Transverse colon (tissue), 4 donors: ENCODE results near the gene GPC6. TPM values are rescaled to one million over a fixed set of nuclear protein-coding genes. Genes with fewer than 3 reads are reported as not detected.

Experiments
- DNase-seq: peaks from one replicate; pipeline ENCODE4 v3.0.0-alpha.2; 2019
- H3K27ac ChIP-seq, 4 donors: fragments of 200-600 bp; sonication (generic); 2 replicates each; pipeline ENCODE4 v1.5.1; 2016 to 2018; ENCODE audit warnings: inconsistent platforms in 4 of 4
- H3K27me3 ChIP-seq: fragments of 200-600 bp; sonication (generic); 2 replicates; pipeline ENCODE4 v1.5.1; 2017; ENCODE audit warnings: inconsistent platforms
- H3K36me3 ChIP-seq, 4 donors: fragments of 200-600 bp; sonication (generic); 2 replicates each; pipeline ENCODE4 v1.5.1; 2017 to 2019; ENCODE audit warnings: inconsistent platforms in 4 of 4
- H3K4me1 ChIP-seq, 4 donors: fragments of 200-600 bp; sonication (generic); 2 replicates each; pipeline ENCODE4 v1.5.1; 2017 to 2020; ENCODE audit warnings: inconsistent platforms in 4 of 4
- H3K4me3 ChIP-seq, 4 donors: fragments of 200-600 bp; sonication (generic); 1 replicate in 1 of 4; 2 replicates in 3 of 4; pipeline versions ENCODE4 v1.5.1 to v1.6.1; 2017 to 2019; ENCODE audit warnings: inconsistent platforms in 4 of 4
- H3K9me3 ChIP-seq, 2 donors: fragments of 200-600 bp; sonication (generic); 2 replicates each; pipeline ENCODE4 v1.5.1; 2017 to 2019; ENCODE audit warnings: inconsistent platforms in 2 of 2
- CTCF ChIP-seq, 5 experiments: fragments of 200-600 bp in 3 of 5; fragments of 450-650 bp in 2 of 5; sonication (generic) in 3 of 5; IDR thresholded peaks; 1 replicate in 2 of 5; 2 replicates in 3 of 5; pipeline ENCODE4 v1.5.1; 2016 to 2017; ENCODE audit warnings: antibody characterized with exemption in 5 of 5, inconsistent platforms in 3 of 5, mild to moderate bottlenecking in 2 of 5, moderate library complexity in 1 of 5
- EP300 ChIP-seq: sonication (generic); formaldehyde crosslinking; IDR thresholded peaks from one replicate; pipeline ENCODE4 v1.6.1; 2017; ENCODE audit warnings: antibody characterized with exemption, low read depth
- POLR2A ChIP-seq: fragments of 450-650 bp; IDR thresholded peaks from one replicate; pipeline ENCODE4 v1.6.1; 2016; ENCODE audit warnings: antibody characterized with exemption, mild to moderate bottlenecking, moderate library complexity
- POLR2AphosphoS5 ChIP-seq, 3 donors: sonication (generic); formaldehyde crosslinking; IDR thresholded peaks; one replicate each; pipeline ENCODE4 v1.6.1; 2016; ENCODE audit warnings: antibody characterized with exemption in 3 of 3
- WGBS, 2 donors: methylation state at CpG; one replicate each; pipeline ENCODE4 v1.1.5; 2018; ENCODE audit warnings: low coverage in 1 of 2; 5-methylcytosine and 5-hydroxymethylcytosine counted together
- in situ Hi-C, 4 donors: fragments of 200-750 bp; cut with MboI; loops; one replicate each; pipeline versions ENCODE4 v1.15.0 to v1.15.1; 2017; ENCODE audit warnings: low sequenced_read_pairs in 3 of 4, low pct_ligation_motif_present in 1 of 4, low pct_unique_long_range_greater_than_20kb in 1 of 4
- intact Hi-C: fragments of 100-400 bp; cut with DNase I; formaldehyde crosslinking; loops from one replicate; pipeline ENCODE4 v1.15.1; 2023; ENCODE audit warnings: low total_unique reads
- total RNA-seq, 4 donors: library from RNA; depleted of rRNA; stranded (reverse); fragments of >200 nt; gene quantifications; one replicate each; pipeline ENCODE4 v1.1.0, GENCODE V29; 2016

GPC6 gene
- total RNA-seq, 4 donors from 2014 or later: 0.75 to 5.7 (median 4.0) TPM

- 90 to 100% methylated on average over 1 of the region's 1 CpG for WGBS, 2 donors
- in situ Hi-C loops: no loop called here
- H3K27ac ChIP-seq: no peak overlapping the region
- DNase-seq: no peak
- H3K4me1 ChIP-seq: no peaks in the 10 kb centered on the region
- H3K9me3 ChIP-seq: no peaks in the 10 kb centered on the region
- no peak for TF ChIP-seq POLR2AphosphoS5 (IDR thresholded peaks at IDR 0.05)
- no peak for TF ChIP-seq CTCF (IDR thresholded peaks at IDR 0.05)
- TF ChIP-seq POLR2A: no peak
- no peak for TF ChIP-seq EP300
- no peaks in the 10 kb centered on the region for H3K36me3 ChIP-seq
- no peak overlapping the region for H3K4me3 ChIP-seq
- H3K27me3 ChIP-seq: no peaks in the 10 kb centered on the region
- intact Hi-C loops: no loop called here
Measured at GRCh38 chr13:94139393-94139995, 912.9 kb downstream of the GPC6 start.

- WGBS, 2 donors: 81 to 83% methylated on average over 2 of the region's 2 CpGs
- in situ Hi-C loops: no loop called here
- Histone ChIP-seq H3K9me3 (no peaks in the 10 kb centered on the region), H3K27me3 (no peaks in the 10 kb centered on the region), H3K36me3 (no peaks in the 10 kb centered on the region), H3K4me1 (no peaks in the 10 kb centered on the region), H3K27ac (no peak overlapping the region), H3K4me3 (no peak overlapping the region)
- intact Hi-C loops: no loop called here
- TF ChIP-seq EP300 (no peak), POLR2AphosphoS5 (IDR thresholded peaks at IDR 0.05) (no peak), POLR2A (no peak), CTCF (IDR thresholded peaks at IDR 0.05) (no peak)
- no peak for DNase-seq
Measured at GRCh38 chr13:94140027-94140426, 913.4 kb downstream of the GPC6 start.

GRCh38 chr13:94140511-94140910, 913.9 kb downstream of the GPC6 start:
- intact Hi-C loops: no loop called here
- no peak for DNase-seq
- WGBS, 2 donors: 39 to 83% methylated on average over 1 to 2 of the region's 2 CpGs
- TF ChIP-seq EP300 (no peak), POLR2AphosphoS5 (IDR thresholded peaks at IDR 0.05) (no peak), POLR2A (no peak), CTCF (IDR thresholded peaks at IDR 0.05) (no peak)
- no peaks in the 10 kb centered on the region for H3K36me3 ChIP-seq
- H3K9me3 ChIP-seq: no peaks in the 10 kb centered on the region
- H3K4me1 ChIP-seq: no peaks in the 10 kb centered on the region
- H3K27me3 ChIP-seq: no peaks in the 10 kb centered on the region
- no peak overlapping the region for H3K4me3 ChIP-seq
- no peak overlapping the region for H3K27ac ChIP-seq
- in situ Hi-C loops: no loop called here

GRCh38 chr13:94143624-94144350, 917.2 kb downstream of the GPC6 start:
- no peaks in the 10 kb centered on the region for H3K9me3 ChIP-seq
- no peak for TF ChIP-seq EP300
- TF ChIP-seq POLR2A: no peak
- no peak for TF ChIP-seq CTCF (IDR thresholded peaks at IDR 0.05)
- TF ChIP-seq POLR2AphosphoS5 (IDR thresholded peaks at IDR 0.05): no peak
- no peak overlapping the region for H3K4me3 ChIP-seq
- H3K27ac ChIP-seq: no peak overlapping the region
- WGBS, 2 donors: 82 to 87% methylated on average over 11 of the region's 11 CpGs
- no peaks in the 10 kb centered on the region for H3K36me3 ChIP-seq
- no peaks in the 10 kb centered on the region for H3K4me1 ChIP-seq
- intact Hi-C loops (no loop called here), in situ Hi-C loops (no loop called here)
- no peak for DNase-seq
- H3K27me3 ChIP-seq: no peaks in the 10 kb centered on the region
